GM12891 (cell line): ENCODE measurements around the gene RPS6KA1.

Experiments
- POLR2A ChIP-seq: IDR thresholded peaks from 2 replicates; pipeline ENCODE4 v1.6.1; 2011; ENCODE audit warnings: low read depth, low read length, control low read depth
- POLR2AphosphoS5 ChIP-seq: IDR thresholded peaks from 2 replicates; pipeline ENCODE4 v1.6.1; 2011; ENCODE audit warnings: low read depth, low read length, control low read depth
- TAF1 ChIP-seq: IDR thresholded peaks from 2 replicates; pipeline ENCODE4 v1.6.1; 2011; ENCODE audit warnings: low read depth, low read length, control low read depth

DNA sequence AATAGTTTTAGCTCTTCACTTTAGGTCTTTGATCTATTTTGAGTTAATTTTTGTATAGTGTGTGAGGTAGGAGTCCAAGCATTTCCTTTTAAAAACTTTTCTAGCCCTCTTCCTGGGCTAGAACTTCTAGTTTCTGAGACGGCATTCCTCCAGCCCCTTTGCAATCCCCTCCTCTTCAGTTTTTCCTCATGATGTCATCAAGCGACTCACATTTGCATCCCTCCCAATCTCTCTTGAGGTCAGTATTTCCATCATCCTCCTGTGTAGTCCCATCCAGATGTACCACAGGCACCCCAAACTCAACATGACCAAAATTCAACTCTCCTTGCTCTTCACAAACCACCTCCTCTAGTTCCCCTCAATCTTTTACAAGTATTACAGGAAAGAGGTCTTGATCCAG lies 46.6 kb upstream of the RPS6KA1 start:
- TF ChIP-seq POLR2AphosphoS5: no peak
- no peak for TF ChIP-seq POLR2A
- TF ChIP-seq TAF1: no peak
